HG03354 (cell line): ENCODE data around the gene CPNE2.
A peak's percentile ranks its signal among the peaks of the same experiment; 100 is the strongest.
"Not testable (repeated sequence)": the region's sequence is repeated elsewhere in the genome, so short reads cannot be mapped to it uniquely, and the experiment has no call there.

Experiments
- ATAC-seq: cut with Tn5 transposase; IDR thresholded peaks from one replicate; pipeline ENCODE4 v1.9.1; 2021; ENCODE audit warnings: mild to moderate bottlenecking; ENCODE audit not compliant: unreplicated experiment, poor library complexity, severe bottlenecking

The CPNE2 gene

DNA sequence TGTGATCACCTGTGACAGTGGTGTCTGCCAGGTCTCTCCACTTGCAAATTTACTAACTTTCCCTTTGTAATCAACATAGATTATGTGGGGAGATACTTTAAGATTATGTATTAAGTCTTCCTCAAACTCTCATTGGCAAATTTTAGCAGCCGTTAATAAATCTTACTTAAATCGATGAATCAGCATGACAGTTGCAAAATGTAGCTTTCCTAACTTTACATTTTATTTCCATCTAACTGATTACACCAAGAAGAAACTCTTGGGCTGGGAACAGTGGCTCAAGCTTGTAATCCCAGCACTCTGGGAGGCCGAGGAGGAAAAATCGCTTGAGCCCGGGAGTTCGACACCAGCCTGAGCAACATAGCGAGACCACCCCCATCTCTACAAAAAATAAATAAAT lies 23.3 kb upstream of the CPNE2 start:
- ATAC-seq: no peak

DNA sequence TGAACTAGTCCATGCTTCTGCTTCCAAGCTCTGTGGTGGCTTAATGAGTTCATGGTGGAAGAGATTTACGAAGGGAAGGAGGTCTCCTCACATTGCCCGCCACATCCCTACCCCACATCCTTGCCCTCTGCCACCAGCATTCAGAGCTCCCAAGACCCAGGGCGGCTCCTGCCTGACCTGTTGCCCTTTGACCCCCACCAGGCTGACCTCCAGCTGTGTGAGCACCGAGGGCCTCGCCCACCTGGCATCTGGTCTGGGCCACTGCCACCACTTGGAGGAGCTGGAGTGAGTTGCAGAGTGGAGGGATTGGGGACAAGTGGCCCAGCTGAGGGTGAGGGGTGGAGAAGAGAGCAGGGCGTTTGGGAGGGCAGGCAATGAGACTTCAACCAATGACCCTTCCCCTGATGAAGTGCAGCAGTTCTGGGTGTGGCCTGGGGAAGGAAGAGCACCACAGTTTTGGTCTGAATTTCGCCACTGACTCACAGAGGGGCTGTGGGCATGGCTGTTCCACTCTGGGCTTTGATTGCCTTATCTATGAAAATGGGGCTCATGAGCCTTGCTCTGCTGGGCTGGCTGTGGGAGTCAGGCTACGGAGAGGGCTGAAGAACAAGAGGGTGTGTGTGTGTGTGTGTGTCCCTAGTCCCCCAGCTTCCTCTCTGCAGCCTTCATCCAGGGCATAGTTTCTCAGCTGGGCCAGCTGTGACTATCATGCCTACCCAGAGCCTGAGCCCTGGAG lies 22.6 kb upstream of the CPNE2 start:
- ATAC-seq: no peak

DNA sequence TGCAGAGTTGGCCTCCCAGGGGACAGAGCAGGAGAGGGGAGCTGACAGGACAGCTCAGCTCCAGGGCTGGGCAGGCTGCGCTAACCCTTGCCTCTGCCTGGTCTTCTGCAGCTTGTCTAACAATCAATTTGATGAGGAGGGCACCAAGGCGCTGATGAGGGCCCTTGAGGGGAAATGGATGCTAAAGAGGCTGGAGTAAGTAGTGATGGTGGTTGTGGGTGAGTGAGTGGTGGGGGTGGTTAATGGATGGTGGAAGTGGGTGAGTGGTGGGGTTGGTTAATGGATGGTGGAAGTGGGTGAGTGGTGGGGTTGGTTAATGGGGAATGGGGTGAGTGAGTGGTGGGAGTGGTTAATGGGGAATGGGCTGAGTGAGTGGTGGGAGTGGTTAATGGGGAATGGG lies 22.0 kb upstream of the CPNE2 start:
- ATAC-seq: no peak

DNA sequence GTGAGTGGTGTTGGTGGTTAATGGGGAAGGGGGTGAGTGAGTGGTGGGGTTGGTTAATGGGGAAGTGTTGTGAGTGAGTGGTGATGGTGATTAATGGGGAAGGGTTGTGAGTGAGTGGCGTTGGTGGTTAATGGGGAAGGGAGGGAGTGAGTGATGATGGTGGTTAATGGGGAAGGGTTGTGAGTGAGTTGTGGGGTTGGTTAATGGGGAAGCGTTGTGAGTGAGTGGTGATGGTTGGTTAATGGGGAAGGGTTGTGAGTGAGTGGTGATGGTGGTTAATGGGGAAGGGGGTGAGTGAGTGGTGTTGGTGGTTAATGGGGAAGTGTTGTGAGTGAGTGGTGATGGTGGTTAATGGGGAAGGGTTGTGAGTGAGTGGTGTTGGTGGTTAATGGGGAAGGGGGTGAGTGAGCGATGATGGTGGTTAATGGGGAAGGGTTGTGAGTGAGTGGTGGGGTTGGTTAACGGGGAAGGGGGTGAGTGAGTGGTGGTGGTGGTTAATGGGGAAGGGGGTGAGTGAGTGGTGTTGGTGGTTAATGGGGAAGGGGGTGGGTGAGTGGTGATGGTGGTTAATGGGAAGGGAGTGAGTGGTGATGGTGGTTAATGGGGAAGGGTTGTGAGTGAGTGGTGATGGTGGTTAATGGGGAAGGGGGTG lies 21.2 kb upstream of the CPNE2 start:
- ATAC-seq: not testable (repeated sequence)

DNA sequence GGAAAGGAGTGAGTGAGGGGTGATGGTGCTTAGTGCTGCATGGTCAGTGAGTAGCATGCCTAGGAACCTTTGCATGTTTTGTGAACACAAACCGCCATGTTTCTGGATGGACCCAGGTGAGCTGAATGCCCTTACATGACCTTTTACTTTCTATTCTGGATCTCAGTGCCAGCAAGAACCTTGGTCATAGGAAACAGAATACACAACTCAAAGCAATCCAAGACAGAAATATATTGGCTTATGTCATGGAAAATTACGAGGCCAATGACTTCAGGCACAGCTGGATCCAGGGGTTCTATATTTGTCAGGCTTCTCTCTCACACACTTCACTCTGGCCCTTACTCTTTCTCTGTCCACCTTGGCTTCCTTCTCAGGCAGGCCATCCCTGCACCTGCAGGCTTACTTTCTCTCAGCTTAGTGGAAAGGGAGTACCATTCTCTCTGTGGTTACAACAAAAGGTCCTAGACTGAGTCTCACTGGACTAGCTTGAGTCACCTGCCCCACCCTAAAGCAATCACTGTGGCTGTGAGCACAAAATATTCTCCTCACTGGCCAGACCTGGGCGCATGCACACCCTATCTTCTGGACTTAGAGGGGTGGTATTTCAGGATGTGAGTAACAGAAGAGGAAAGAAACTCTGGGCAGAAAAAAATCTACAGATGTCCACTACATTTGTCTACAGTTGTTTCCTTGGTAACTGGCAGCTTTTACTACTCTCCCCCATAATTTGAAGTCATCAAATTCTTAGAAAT lies 20.4 kb upstream of the CPNE2 start:
- no peak for ATAC-seq

DNA sequence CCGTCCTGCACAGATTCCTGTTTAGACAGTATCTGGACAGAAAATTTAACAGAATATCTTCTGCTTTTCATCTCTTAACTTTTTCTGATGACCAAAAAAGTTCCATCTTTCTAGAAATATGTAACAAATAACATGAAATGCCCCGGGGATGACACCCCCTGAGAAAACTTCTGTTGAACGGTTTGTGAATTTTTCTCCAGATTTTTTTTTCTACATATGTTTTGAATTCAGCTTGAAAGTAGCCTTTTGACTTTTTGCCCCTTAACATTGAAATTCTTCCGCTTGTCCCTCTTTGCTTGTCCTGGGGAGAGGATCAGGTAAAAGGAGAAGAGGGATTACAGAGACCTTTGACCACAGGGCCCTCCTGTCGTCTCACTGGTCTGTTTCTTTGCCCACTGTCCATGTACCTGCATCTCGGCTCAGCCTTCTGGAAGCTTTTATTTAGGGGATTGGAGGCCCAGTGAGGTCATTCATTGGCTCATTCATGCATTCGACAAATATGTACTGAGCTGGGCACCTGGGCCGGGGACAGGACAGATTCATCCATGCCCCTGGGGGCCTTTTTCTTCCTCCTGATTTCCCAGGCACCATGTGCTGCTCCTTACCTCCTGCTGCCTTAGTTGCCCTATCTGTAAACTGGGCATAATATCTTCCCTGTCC lies 19.6 kb upstream of the CPNE2 start:
- no peak for ATAC-seq

DNA sequence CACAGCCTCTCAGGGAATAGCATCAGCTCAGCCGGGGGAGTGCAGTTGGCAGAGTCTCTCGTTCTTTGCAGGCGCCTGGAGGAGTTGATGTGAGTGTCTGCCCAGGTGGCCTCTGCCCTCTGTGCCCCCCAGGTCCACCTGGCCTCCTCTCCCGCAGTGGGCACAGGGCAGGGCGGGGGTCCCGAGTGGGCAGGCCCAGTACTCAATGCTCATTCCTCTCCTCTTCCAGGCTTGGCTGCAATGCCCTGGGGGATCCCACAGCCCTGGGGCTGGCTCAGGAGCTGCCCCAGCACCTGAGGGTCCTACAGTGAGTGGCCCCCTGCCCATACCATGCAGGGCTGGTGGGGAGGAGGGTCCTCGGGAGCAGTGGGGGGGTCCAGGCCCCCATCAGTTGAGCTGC lies 14.7 kb upstream of the CPNE2 start:
- ATAC-seq: no peak

DNA sequence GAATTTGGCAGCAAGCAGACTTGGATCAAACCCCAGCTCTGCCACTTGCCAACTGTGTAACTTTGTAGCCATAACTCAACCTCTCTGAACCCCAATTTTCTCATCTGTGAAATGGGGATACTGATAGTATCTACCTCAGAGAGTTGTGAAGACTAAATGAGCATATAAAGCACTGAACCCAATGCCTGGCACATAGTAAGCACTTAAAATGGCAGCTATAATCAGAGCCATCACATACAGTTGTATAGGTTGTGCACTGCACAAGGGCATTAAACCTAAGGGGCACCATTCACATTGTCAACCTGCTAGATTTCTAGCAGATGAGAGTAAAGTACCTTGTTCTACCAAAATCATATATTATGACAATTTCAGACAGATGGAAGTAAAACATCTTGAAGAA lies 10.6 kb upstream of the CPNE2 start:
- ATAC-seq: no peak

DNA sequence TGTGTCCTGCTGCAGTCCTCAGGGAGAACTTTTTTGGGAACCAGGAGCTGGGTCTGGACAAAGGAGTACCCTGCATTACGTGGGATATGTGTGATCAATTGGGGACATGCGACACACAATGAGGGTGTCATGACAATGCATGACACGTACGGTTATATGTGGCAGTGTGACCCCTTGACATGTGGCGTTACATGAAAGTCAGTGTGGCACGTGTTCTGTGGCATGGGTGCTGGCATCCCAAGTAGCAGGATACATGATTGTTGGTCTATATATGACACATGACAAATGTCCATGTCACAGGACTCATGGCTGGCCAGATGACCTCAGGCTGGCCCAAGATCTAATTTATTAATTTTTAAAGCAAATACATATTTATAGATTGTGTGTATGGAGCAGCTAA lies 9.7 kb upstream of the CPNE2 start:
- no peak for ATAC-seq

DNA sequence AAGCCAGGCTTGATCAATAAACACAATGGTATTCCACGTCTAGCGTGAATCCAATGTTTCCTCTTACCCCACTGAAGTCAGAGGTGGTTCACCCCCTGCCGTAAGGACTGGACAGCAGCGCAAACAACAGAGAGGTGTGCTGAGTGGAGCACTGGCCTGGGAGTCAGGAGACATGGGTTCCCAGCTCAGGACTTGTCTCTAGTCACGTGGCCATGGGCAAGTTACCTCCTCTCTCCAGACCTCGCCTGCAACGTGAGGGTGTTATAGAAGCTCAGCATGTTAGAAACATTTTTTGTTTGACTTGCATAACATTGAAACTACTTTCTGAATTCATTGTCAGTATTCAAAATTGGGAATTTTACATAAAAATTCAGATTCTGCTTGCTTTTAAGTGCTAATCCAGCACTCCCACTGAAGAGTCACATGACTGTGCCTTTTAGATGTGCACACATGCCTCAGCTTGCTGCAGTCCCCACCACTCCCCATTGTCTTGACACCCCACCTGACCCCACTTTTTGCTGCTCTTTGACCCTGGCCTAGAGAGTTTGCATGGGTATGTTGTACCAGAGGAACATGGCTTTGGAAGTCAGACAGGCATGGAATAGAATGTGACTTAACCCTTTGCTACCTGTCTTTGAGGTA lies 8.8 kb upstream of the CPNE2 start:
- ATAC-seq: no peak

DNA sequence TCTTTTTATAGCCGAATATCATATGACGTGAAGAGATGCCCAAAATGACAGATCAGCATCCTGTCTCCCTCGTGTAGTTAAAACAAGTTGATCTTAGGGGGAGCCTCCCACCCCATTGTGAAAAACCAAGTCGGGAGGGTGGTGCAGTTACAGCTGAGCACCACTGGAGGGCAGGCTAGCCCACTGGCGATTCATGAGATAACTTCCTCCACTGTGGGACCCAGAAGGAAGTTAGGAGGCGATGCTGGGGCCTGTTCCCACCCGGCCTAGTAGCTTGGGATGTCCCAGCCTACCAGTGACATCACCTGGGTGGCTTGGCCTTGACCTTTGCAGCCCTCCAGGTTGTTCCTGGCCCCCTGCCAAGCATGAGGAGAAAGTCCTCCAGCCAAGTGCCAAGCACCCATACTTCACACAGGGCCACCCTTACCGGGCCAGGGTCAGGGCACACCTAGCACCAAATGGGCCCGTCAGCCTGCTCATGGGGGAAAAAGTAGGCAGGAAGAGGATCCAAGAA lies 8.1 kb upstream of the CPNE2 start:
- peak; percentile 68 for ATAC-seq

DNA sequence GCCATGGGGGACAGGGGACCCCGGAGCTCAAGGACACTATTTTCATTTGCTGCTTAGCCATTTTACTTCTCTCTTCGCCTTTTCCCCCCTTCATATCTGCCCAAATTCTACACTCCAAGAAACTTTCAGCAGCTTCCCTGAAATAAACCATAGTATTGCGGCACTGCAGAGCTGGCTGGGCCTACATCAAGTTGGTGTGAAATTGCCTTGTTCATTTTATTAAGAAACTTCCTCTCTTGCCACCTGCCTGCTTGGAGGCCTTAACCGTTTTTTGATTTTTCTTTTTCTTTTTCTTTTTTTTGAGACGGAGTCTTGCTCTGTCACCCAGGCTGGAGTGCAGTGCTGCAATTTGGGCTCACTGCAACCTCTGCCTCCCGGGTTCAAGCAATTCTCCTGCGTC lies 7.4 kb upstream of the CPNE2 start:
- no peak for ATAC-seq

DNA sequence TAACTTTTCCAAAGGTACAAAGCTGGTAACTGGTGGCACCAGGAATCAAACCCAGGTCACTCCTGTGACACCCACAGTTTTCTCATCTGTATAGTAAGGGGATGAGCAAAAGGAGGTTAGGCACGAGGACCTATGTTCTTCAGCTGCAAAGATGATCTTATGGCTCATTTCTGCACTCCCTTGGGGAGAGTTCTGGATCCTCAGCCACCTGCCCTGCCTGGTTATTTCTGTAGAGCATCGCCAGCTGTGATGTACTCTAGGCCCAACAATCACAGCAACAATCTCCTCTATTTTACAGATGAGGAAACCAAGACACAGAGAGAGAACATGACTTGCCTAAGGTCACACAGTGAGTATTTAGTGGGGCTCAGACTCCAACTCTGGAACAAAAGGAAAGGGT lies 5.4 kb upstream of the CPNE2 start:
- ATAC-seq: no peak

DNA sequence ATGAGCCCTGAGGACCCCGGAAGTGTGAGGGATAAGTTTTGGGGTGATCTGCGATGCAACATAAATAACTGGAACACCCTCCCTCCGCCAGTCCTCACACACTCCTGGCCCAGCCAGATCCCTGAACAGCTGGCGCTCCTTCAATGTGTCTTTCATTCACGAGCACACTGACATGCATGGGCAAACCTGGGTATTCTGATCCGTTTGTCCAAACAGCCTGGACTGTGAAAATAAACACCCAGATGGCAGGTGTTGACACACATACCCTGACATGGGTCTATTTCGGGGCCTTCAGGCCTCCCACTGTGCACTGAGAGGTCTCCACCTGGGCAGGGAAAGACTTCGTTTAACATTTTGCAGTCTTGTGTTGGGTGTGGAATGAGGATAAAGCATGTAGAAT lies 3.0 kb upstream of the CPNE2 start:
- no peak for ATAC-seq

DNA sequence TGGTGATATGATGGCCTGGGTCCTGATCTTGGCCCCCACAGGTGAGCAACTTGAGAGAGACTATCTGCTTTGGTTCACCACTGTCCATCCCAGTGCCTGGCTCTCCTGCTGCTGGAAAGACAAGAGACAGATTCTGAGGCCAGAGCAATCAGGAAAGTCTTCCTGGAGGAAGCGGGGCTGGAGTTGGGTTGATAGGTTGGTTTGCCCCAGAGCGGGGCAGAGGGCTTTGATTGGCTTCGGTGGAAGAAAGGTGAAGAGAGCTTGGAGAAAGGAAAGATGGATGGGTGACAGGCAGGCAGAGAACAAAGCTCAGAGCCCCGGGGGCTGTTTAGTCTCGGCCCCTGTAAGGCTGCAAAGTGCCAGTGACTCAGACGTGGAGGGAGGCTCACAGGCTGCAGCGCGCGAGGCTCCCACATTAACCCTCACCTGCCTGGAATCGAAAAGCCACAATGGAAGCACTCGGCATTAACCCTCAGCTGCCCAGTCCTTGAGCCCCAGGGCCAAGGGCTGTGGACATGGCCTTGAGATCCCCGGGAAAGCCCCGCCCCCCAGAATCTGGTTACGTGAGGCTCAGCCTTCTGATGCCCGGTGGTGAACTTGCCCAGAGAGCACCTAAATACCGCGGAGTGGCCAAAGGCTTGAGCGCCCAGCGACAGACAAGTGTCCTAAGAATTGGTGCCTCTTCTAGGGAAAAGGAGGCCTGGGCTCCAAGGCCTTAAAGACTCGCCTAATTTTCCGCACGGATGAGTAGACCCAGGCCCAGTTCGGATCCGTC lies 996 bp upstream of the CPNE2 start:
- no peak for ATAC-seq

DNA sequence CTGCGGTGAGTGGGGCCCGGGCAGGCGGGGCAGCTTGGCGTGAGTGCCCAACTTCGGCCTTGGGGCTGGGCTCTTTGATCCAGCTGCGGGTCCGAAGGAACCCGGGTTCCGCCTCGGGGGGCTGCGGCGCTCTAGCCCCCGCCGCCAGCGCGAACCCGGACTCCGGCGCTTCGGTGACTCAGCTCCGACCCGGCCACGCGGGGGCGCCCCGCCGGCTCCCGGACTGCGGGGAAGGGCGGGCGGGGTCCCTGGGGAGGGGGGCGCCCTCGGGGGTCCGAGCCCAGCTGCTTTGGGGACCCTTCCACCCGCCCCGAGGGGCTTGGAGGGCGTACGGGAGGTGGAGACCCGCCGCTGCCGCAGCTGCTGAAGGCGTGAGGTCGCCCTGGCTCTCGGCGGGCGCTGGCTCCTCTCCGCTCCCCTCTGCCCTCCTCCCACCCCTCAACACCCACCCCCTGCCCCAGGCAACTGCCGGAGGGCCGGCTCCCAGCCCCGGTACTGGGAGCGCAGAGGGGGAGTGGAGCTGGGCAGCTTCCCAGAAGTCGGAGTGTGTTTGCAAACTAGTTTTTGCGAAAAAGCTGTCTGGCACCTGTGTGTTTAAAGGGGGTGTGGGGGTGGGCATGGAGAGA lies 516 bp downstream of the CPNE2 start:
- no peak for ATAC-seq

DNA sequence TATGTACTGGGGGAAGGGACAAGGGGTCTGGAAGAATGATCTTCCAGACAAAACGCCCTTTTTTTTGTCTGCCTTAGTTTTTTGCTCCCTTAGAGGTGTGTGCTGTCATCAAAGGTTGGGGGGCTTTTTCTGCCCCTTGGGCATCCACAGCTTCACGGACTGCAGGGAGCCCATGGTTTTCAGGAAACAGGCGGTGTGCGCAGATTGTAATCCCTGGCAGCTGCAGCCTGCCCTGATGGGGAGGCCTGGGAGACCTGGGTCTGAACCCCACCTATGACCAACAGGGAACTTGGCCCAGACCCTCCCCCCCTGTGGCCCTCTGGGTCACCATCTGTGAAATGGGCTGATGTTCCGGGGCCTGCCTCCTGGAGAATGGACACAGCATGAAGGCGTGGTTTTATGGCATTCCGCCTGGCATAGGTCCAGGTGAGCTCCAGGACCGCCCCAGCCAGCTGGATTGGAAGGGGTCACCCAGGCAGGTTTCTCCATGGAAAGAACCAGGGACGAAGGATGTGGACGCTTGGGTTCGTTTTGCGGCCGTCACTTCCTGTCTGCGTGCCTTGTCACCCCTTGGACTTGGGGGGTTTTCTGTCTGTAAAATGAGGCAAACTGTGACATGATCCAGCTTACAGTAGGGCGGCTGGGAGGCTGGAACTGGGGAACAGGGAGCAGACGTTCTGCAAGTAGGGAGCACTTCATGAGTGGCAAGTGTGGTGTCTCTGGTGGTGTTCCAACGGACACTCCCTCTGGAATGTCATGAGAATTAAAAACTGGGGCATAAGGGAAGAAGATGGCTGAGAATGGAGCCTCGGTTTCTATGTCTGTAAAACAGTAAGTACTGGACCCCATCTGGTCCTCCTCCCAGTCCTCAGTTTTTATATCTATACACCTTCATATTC lies 1.5 kb downstream of the CPNE2 start:
- no peak for ATAC-seq

DNA sequence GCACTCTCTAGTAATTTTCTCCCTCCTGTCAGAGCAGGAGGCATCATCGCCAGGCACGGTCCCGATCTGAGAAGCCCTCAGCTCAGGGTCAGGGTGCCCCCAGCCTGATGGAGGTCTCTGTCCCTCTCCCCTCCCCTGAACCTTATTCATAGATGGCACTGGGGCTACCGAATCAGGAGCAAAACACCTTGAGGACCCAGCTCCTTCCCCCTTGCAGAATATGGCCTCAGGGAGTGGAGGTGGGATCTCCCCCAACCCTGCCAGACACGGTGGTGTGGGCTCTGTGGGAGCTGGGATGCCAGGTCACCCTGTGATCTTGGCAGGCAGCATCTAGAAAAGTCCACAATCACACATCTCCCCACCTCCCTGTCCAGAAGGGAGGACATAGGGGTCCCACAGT lies 2.5 kb downstream of the CPNE2 start:
- ATAC-seq: no peak
